Measurements from ENCODE around the gene KCNIP4. TPM values are rescaled to one million over a fixed set of nuclear protein-coding genes. Genes with fewer than 3 reads are reported as not detected.

KCNIP4 gene
- total RNA-seq, 4 donors from 2014 or later: 1.3 to 11.1 TPM; not detected in 2

DNA sequence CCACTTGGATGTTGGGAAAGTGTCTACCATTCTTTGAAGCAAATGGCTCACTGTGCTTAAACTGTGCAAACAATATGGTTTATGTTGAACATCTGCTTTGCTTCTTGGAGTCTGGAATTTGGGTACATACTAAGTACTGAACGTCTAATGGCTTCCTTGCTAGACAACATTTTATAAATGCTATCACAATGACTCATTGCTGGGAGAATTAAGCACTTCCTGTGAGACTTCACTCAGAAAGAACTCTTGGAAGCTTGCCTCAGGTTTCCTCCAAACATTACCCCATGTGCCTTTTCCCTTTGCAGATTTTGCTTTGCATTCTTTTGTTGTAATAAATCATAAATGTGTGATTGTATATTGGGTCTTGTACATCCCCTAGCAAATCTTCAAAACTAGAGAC lies 1108.6 kb downstream of the KCNIP4 start:
- no peak for DNase-seq
- Histone ChIP-seq H3K9me3 (no peaks in the 10 kb centered on the region), H3K27ac (no peak overlapping the region), H3K36me3 (no peaks in the 10 kb centered on the region), H3K4me3 (no peak overlapping the region), H3K27me3 (no peaks in the 10 kb centered on the region), H3K4me1 (no peaks in the 10 kb centered on the region)
- TF ChIP-seq, protein P1, sequence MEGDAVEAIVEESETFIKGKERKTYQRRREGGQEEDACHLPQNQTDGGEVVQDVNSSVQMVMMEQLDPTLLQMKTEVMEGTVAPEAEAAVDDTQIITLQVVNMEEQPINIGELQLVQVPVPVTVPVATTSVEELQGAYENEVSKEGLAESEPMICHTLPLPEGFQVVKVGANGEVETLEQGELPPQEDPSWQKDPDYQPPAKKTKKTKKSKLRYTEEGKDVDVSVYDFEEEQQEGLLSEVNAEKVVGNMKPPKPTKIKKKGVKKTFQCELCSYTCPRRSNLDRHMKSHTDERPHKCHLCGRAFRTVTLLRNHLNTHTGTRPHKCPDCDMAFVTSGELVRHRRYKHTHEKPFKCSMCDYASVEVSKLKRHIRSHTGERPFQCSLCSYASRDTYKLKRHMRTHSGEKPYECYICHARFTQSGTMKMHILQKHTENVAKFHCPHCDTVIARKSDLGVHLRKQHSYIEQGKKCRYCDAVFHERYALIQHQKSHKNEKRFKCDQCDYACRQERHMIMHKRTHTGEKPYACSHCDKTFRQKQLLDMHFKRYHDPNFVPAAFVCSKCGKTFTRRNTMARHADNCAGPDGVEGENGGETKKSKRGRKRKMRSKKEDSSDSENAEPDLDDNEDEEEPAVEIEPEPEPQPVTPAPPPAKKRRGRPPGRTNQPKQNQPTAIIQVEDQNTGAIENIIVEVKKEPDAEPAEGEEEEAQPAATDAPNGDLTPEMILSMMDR (IDR thresholded peaks at IDR 0.05): no peak
- TF ChIP-seq POLR2A (IDR thresholded peaks at IDR 0.05): no peak
- intact Hi-C loops (cut with DNase I; ENCODE audit: low total_unique reads): no loop called here

DNA sequence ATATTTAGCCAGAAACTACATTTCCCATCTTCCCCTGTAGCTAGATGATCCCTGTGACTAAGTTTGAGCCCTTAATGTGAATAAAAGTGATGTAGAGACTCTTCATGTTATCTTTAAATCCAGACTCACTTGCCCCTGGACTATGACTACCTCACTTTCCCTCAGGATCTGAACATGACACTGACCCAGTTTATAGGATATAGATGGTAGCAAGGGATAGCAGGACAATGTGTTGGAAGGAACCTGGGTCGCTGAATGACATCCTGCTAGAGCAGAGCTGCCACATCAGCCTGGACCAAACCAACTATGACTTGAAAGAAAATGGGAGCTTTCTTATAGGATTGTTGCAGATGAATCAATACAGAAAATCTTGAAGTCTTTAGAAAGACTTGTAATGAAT lies 1110.1 kb downstream of the KCNIP4 start:
- TF ChIP-seq, protein P1 (IDR thresholded peaks at IDR 0.05): no peak
- no peak for TF ChIP-seq POLR2A (IDR thresholded peaks at IDR 0.05)
- intact Hi-C loops (cut with DNase I; ENCODE audit: low total_unique reads): no loop called here
- H3K27me3 ChIP-seq: no peaks in the 10 kb centered on the region
- H3K36me3 ChIP-seq: no peaks in the 10 kb centered on the region
- no peak overlapping the region for H3K27ac ChIP-seq
- no peaks in the 10 kb centered on the region for H3K4me1 ChIP-seq
- no peaks in the 10 kb centered on the region for H3K9me3 ChIP-seq
- DNase-seq: no peak
- no peak overlapping the region for H3K4me3 ChIP-seq

DNA sequence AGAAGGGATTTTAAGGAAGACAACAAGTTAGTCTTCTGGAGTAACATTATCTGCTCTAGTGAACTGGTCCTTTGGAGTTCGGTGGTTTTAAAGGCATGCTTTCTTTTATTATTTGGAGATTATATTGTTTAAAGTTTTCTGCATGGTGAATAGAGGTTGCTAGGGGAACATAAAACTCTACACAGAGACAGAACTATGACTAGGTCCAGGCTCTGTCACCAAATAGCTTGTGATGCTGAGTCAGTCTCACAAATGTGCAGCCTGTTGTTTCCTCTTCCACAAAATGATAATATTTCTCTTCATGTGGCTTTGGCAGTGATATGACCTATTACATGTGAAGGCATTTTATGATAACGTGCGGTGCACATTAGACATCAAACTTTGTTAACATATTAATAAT lies 1115.7 kb downstream of the KCNIP4 start:
- DNase-seq: no peak
- H3K9me3 ChIP-seq: no peaks in the 10 kb centered on the region
- no peak overlapping the region for H3K27ac ChIP-seq
- H3K36me3 ChIP-seq: no peaks in the 10 kb centered on the region
- H3K4me1 ChIP-seq: no peaks in the 10 kb centered on the region
- intact Hi-C loops (cut with DNase I; ENCODE audit: low total_unique reads): no loop called here
- H3K4me3 ChIP-seq: no peak overlapping the region
- H3K27me3 ChIP-seq: no peaks in the 10 kb centered on the region
- TF ChIP-seq POLR2A (IDR thresholded peaks at IDR 0.05): no peak
- TF ChIP-seq, protein P1 (IDR thresholded peaks at IDR 0.05): no peak

DNA sequence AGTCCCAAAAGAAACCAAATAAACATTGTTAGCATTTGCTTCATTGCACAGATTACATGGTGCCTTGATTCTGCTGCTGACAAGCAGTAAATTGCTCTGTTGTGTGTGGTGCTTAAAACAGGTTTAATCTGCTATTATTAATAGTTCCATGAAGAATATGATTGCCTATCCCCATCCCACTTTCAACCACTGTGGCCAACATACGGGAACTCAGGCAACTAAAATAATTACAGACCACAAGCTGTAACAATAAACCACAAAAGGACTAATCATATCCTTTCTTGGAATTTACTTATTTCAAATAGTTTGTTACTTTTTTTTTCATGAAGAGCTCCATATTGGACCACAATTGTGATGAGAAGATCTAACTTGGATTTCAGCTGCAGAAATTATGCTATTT lies 1116.8 kb downstream of the KCNIP4 start:
- Histone ChIP-seq H3K9me3 (no peaks in the 10 kb centered on the region), H3K36me3 (no peaks in the 10 kb centered on the region), H3K4me3 (no peak overlapping the region), H3K4me1 (no peaks in the 10 kb centered on the region), H3K27ac (no peak overlapping the region), H3K27me3 (no peaks in the 10 kb centered on the region)
- no peak for DNase-seq
- intact Hi-C loops (cut with DNase I; ENCODE audit: low total_unique reads): no loop called here
- TF ChIP-seq, protein P1 (IDR thresholded peaks at IDR 0.05): no peak

DNA sequence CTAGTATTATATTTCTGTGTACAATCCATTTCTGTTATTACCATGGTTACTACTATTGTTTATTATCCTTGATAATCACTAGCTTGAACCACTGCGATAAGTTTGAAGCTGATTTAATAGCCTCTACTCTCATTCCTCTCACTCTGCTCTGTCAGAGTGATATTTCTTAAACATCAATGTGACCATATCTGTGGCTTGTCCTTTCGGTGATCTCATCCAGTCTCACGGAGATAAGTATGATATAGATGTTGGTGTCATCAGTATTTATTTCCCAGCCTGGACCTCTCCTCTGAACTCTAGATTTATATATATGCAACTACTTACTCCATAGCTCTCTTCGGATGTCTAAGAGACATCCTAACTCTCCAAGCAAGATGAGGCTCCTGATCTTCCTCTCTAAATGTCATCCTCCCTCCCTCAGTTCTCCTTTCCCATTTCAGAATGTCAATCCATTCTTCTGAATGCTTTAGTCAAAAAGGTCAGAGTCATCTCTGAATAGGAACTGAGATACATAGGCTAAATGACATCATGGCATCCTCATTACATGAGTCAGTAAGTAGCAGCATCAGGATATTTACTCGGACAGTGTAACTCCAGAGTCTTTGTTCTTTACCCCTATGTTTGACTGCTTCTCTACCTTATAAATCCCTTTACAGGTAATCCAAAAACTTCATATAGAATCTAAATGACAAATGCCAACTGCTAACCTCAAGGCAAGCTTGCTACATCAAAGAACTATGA lies 1118.8 kb downstream of the KCNIP4 start:
- Histone ChIP-seq H3K4me3 (no peak overlapping the region), H3K27ac (no peak overlapping the region), H3K36me3 (no peaks in the 10 kb centered on the region), H3K4me1 (no peaks in the 10 kb centered on the region), H3K27me3 (no peaks in the 10 kb centered on the region), H3K9me3 (no peaks in the 10 kb centered on the region)
- intact Hi-C loops (cut with DNase I; ENCODE audit: low total_unique reads): no loop called here
- no peak for DNase-seq
- TF ChIP-seq POLR2A (IDR thresholded peaks at IDR 0.05): no peak
- TF ChIP-seq, protein P1 (IDR thresholded peaks at IDR 0.05): no peak
